ENCODE results near the gene ACSS1. TPM values are rescaled to one million over a fixed set of nuclear protein-coding genes. Genes with fewer than 3 reads are reported as not detected.
A peak's percentile ranks its signal among the peaks of the same experiment; 100 is the strongest.

Gene ACSS1
- total and polyA plus RNA-seq, 2 experiments from 2014 or later: 1.3 to 4.1 TPM

GRCh38 chr20:25042531-25043498, 15.1 kb downstream of the ACSS1 start:
- no peak for DNase-seq (ENCODE audit: low spot score)
- no peaks in the 10 kb centered on the region for H3K4me1 Mint-ChIP-seq
- peaks cover 11% of the 10 kb centered on the region for H3K27me3 Mint-ChIP-seq (ENCODE audit: insufficient read depth, low read depth, poor library complexity)
- no peaks in the 10 kb centered on the region for H3K27me3 ChIP-seq (ENCODE audit: insufficient read depth)
- peak; percentile 62 for ATAC-seq
- H2AFZ ChIP-seq: no peak overlapping the region
- no peaks in the 10 kb centered on the region for H4K20me1 ChIP-seq (replicated peaks; ENCODE audit: insufficient read depth)
- no peaks in the 10 kb centered on the region for H3K79me2 ChIP-seq (replicated peaks; ENCODE audit: insufficient read depth)
- TF ChIP-seq ZNF331 (CRISPR knock-in tag; IDR thresholded peaks at IDR 0.05; ENCODE audit: low read depth): no peak
- TF ChIP-seq POLR2AphosphoS5 (IDR thresholded peaks at IDR 0.05; ENCODE audit: low read depth): no peak
- TF ChIP-seq, protein P1, sequence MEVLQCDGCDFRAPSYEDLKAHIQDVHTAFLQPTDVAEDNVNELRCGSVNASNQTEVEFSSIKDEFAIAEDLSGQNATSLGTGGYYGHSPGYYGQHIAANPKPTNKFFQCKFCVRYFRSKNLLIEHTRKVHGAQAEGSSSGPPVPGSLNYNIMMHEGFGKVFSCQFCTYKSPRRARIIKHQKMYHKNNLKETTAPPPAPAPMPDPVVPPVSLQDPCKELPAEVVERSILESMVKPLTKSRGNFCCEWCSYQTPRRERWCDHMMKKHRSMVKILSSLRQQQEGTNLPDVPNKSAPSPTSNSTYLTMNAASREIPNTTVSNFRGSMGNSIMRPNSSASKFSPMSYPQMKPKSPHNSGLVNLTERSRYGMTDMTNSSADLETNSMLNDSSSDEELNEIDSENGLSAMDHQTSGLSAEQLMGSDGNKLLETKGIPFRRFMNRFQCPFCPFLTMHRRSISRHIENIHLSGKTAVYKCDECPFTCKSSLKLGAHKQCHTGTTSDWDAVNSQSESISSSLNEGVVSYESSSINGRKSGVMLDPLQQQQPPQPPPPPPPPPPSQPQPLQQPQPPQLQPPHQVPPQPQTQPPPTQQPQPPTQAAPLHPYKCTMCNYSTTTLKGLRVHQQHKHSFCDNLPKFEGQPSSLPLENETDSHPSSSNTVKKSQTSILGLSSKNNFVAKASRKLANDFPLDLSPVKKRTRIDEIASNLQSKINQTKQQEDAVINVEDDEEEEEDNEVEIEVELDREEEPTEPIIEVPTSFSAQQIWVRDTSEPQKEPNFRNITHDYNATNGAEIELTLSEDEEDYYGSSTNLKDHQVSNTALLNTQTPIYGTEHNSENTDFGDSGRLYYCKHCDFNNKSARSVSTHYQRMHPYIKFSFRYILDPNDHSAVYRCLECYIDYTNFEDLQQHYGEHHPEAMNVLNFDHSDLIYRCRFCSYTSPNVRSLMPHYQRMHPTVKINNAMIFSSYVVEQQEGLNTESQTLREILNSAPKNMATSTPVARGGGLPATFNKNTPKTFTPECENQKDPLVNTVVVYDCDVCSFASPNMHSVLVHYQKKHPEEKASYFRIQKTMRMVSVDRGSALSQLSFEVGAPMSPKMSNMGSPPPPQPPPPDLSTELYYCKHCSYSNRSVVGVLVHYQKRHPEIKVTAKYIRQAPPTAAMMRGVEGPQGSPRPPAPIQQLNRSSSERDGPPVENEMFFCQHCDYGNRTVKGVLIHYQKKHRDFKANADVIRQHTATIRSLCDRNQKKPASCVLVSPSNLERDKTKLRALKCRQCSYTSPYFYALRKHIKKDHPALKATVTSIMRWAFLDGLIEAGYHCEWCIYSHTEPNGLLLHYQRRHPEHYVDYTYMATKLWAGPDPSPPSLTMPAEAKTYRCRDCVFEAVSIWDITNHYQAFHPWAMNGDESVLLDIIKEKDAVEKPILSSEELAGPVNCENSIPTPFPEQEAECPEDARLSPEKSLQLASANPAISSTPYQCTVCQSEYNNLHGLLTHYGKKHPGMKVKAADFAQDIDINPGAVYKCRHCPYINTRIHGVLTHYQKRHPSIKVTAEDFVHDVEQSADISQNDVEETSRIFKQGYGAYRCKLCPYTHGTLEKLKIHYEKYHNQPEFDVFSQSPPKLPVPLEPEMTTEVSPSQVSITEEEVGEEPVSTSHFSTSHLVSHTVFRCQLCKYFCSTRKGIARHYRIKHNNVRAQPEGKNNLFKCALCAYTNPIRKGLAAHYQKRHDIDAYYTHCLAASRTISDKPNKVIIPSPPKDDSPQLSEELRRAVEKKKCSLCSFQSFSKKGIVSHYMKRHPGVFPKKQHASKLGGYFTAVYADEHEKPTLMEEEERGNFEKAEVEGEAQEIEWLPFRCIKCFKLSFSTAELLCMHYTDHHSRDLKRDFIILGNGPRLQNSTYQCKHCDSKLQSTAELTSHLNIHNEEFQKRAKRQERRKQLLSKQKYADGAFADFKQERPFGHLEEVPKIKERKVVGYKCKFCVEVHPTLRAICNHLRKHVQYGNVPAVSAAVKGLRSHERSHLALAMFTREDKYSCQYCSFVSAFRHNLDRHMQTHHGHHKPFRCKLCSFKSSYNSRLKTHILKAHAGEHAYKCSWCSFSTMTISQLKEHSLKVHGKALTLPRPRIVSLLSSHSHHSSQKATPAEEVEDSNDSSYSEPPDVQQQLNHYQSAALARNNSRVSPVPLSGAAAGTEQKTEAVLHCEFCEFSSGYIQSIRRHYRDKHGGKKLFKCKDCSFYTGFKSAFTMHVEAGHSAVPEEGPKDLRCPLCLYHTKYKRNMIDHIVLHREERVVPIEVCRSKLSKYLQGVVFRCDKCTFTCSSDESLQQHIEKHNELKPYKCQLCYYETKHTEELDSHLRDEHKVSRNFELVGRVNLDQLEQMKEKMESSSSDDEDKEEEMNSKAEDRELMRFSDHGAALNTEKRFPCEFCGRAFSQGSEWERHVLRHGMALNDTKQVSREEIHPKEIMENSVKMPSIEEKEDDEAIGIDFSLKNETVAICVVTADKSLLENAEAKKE (CRISPR knock-in tag; IDR thresholded peaks at IDR 0.05): no peak
- TF ChIP-seq EZH2phosphoT487 (IDR thresholded peaks at IDR 0.05; ENCODE audit: unreplicated experiment): no peak
- no peak for TF ChIP-seq NANOG (IDR thresholded peaks at IDR 0.05; ENCODE audit: borderline replicate concordance)
- no peak for TF ChIP-seq STAT1 (IDR thresholded peaks at IDR 0.05; ENCODE audit: unreplicated experiment)
- no peak for TF ChIP-seq CREB1 (CRISPR knock-in tag; IDR thresholded peaks at IDR 0.05; ENCODE audit: low read depth)
- no peak for TF ChIP-seq ETS1 (IDR thresholded peaks at IDR 0.05)
- TF ChIP-seq JUNB (IDR thresholded peaks at IDR 0.05; ENCODE audit: unreplicated experiment): no peak
- TF ChIP-seq ZNF114 (CRISPR knock-in tag; IDR thresholded peaks at IDR 0.05): no peak
- no peak for TF ChIP-seq REST (IDR thresholded peaks at IDR 0.05; ENCODE audit: unreplicated experiment)
- TF ChIP-seq, protein P2, sequence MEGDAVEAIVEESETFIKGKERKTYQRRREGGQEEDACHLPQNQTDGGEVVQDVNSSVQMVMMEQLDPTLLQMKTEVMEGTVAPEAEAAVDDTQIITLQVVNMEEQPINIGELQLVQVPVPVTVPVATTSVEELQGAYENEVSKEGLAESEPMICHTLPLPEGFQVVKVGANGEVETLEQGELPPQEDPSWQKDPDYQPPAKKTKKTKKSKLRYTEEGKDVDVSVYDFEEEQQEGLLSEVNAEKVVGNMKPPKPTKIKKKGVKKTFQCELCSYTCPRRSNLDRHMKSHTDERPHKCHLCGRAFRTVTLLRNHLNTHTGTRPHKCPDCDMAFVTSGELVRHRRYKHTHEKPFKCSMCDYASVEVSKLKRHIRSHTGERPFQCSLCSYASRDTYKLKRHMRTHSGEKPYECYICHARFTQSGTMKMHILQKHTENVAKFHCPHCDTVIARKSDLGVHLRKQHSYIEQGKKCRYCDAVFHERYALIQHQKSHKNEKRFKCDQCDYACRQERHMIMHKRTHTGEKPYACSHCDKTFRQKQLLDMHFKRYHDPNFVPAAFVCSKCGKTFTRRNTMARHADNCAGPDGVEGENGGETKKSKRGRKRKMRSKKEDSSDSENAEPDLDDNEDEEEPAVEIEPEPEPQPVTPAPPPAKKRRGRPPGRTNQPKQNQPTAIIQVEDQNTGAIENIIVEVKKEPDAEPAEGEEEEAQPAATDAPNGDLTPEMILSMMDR (conservative IDR thresholded peaks at IDR 0.05; ENCODE audit: low read depth in 2 of 2): no peak
- no peak for TF ChIP-seq EZH2 (IDR thresholded peaks at IDR 0.05; ENCODE audit: low read depth, unreplicated experiment)
- H3K27ac ChIP-seq (ENCODE audit: low read depth): no peak overlapping the region
- no peak overlapping the region for H3K4me2 ChIP-seq
- H3K4me1 ChIP-seq (ENCODE audit: insufficient read depth): no peaks in the 10 kb centered on the region
- no peak overlapping the region for H3K27ac Mint-ChIP-seq
- H3K9me3 Mint-ChIP-seq: no peaks in the 10 kb centered on the region; the same call in 2 of the 3 replicates
- H3K4me3 Mint-ChIP-seq: no peak overlapping the region
- no peaks in the 10 kb centered on the region for H3K9me2 ChIP-seq (ENCODE audit: insufficient read depth)
- H3K36me3 ChIP-seq (ENCODE audit: insufficient read depth): no peaks in the 10 kb centered on the region
- no peaks in the 10 kb centered on the region for H3K36me3 Mint-ChIP-seq (ENCODE audit: low read depth)
- H3K4me3 ChIP-seq: no peak overlapping the region
- H3F3A ChIP-seq (replicated peaks; ENCODE audit: low read depth): no peaks in the 10 kb centered on the region
